A549 treated with GW870086 at 1 μM for 4 hours (cell line): ENCODE measurements around the gene ZC3H13. TPM values are rescaled to one million over a fixed set of nuclear protein-coding genes. Genes with fewer than 3 reads are reported as not detected.

Source experiments
- total RNA-seq: library from RNA; stranded (reverse); fragments of 200-300 nt; extraction: Qiagen RNA extraction; gene quantifications from 5 replicates; pipeline ENCODE4 v1.2.3, GENCODE V29; 2022; ENCODE audit warnings: low read depth

ZC3H13 gene
- 12.2 to 16.5 TPM (median 14.5 TPM) in 5 replicates for total RNA-seq

GRCh38 chr13:46052319-46053161 is at the start of gene ZC3H13:
TSS of gene ZC3H13 (minus strand) at chr13:46052746. CDS start at chr13:46045507, 7,239 bp downstream.

Other genes with a start within 250 kb of the ZC3H13 start
- gene SIAH3, start 201.0 kb downstream of the ZC3H13 start, total RNA-seq, result not detected in 5 replicates
- not detected in 5 replicates for gene CPB2, start 52.3 kb upstream of the ZC3H13 start, total RNA-seq
- 0.16 to 0.26 TPM (median 0.21 TPM) in 5 replicates for gene LCP1, start 129.4 kb upstream of the ZC3H13 start, total RNA-seq
- not detected in 5 replicates for gene LRRC63, start 159.2 kb upstream of the ZC3H13 start, total RNA-seq